GM18907 (cell line): ENCODE measurements around the gene AKAP12.

Source experiments
- ATAC-seq: cut with Tn5 transposase; IDR thresholded peaks from one replicate; pipeline ENCODE4 v1.9.1; 2021; ENCODE audit warnings: mild to moderate bottlenecking, moderate library complexity; ENCODE audit not compliant: unreplicated experiment

The AKAP12 gene

DNA sequence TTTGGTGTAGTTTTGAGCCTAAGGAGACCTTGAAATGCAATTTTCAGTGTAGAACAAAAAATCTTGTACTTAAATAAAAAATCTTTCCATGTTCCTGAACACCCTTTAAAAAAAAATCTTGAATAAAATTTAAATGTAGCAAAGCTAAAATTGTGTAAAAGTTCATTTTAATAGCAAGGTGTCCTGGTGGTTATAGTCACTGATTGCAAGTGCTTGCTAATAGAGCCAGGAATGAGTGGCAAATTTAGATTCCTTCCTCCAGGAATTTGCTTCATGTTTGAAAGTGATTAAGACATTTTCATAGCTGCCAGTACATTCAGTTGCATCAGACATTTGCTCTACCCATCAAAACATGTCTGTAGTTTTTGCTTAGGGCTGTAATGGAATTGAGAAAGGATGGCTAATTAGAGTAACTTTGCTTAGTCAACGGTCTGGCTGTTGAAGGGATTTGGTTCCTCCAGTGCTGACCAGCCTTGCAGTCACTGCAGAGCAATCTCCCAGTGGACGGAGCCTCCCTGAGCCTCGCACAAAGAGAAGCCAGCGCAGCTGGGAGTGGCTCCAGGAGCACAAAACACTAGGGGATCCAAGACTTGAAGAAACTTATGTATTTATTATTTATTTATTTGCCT is 36.5 kb downstream of the AKAP12 start:
- ATAC-seq = no peak

DNA sequence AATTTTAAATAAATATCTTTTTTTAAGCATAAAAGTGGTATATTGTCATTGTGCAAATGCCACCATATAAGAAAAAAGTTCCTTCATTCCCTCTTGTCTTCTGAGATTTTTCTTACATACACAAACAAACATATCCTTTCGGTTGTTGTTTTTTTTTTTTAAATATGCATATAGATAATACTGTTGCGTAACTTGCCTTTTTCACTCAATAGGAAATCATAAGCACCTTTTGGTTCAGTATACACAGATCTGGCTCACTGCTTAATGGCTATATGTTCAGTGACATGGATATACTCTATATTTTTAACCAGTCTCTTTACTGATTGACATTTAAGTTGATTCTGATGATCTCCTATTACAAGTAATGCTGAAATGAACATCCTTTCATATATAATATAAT is 40.1 kb downstream of the AKAP12 start:
- ATAC-seq = no peak

DNA sequence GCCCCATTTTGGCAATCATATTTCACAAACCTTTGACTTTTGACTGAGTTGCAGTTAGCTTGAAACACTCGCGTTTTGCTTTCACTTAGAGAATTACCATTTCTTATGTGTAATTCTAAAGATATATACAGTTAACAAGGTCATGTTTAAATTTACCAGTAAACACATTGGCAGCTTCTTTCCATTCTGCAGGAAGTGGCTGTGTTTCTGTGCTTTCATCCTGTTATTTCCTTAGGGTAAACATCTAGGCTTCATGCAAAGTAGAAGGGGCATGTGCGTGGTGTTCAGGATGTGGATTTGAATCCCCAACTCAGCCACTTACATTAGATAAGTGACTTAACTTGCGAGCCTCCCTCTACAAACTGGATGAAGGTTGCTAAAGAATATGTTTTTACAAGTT is 41.1 kb downstream of the AKAP12 start:
- ATAC-seq = no peak

DNA sequence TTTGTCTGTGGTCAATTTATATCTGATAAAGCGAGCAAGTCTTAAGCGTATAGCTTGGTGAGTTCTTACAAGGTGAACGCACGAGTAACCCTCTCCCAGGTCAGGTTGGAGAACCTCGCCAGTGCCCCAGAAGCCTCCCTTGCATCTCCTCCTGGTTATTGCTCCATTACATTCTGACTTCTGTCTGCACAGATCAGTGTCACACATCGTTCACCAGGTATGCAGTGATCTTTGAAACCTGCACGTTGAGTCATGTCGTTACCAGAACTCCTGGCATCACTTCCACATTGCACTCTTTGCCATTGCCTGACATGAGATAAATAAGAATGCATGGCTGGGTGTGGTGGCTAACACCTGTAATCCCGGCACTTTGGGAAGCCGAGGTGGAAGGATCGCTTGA is 44.2 kb downstream of the AKAP12 start:
- no peak for ATAC-seq

DNA sequence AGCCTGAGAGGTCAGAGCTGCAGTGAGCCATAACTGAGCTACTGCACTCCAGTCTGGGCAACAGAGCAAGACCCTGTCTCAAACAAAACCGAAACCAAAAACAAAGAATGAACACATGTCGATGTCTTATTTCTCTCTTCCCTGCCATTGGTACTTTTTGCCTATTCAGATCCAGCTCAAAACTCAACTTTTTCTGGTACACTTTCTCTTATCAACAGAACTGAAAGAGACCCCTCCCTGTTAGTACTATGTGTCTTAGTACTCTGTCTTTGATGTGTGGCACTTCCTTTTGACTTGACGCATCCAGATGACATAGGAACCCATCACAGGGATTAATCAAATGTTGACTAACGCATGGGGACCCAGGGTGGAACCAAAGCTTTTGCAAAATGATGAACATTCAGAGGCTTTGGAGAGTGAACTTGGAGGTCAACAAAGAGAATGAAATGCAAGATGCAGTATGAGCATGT is 44.8 kb downstream of the AKAP12 start:
- no peak for ATAC-seq

DNA sequence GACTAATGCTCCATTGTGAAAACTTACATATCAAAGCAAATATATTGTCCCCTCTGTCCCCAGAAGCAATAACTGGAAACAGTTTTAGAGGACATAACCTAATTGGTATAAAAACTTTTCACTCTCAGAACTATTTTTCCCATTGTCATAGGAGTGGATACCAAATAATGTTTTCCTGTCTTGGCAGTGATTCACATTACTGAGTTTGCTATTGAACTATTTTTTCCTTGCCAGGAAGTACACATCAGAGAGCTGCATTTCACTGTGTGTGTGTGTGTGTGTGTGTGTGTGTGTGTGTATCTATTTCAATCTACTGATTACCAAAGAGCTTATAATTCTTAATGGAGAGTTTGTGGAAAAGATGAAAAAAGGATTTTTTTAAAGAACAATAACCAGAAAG is 45.4 kb downstream of the AKAP12 start:
- no peak for ATAC-seq

DNA sequence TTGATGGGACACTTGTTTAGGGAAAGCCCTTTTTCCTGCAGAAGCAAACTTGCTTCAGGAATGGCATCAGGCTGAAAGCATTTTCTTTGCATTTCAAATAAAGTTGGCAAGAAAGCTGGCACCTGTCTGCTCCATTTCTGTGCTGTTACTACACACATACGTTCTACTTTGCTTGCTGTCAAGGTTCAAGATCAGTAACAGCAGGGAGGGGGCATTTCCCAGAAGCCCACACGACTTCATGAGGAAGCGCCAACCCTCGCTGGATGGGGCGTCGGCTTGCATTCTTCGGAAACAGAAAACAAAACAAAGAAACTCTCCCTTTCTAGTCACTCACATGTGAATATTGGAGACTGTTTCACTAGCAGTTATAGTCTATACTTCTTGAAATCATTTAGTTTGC is 46.4 kb downstream of the AKAP12 start:
- ATAC-seq = no peak

DNA sequence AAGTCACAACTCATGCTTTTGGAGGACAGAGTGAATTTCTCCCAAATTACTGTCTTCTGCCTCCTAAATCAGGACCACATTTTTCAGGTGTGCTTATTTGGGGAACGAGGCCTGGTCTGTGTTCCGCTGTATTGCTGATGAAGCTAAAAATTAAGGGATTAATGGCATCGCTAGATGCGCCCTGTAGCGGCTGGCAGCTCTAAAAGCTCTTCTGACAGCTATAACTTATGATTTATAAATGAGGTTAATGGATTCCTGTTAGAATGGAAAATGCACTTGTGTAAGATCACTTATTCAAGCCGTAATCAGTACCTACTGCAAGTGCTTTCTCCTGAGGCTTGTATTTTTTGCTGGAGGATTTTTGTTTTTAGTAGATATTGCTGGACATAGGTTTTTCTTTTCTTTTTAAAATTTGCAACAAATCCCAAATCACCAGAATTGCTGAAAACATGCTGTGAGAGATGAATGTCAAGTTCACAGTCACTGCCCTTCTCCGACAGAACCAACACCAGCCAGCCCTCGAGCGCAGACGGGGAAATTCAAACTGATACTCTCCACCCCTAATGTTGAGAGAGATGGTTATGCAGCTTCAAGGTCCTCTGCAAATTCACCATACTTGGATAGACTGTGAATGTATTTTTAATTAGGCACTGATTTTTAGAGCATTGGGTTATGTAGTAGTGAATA is 49.1 kb downstream of the AKAP12 start:
- no peak for ATAC-seq

DNA sequence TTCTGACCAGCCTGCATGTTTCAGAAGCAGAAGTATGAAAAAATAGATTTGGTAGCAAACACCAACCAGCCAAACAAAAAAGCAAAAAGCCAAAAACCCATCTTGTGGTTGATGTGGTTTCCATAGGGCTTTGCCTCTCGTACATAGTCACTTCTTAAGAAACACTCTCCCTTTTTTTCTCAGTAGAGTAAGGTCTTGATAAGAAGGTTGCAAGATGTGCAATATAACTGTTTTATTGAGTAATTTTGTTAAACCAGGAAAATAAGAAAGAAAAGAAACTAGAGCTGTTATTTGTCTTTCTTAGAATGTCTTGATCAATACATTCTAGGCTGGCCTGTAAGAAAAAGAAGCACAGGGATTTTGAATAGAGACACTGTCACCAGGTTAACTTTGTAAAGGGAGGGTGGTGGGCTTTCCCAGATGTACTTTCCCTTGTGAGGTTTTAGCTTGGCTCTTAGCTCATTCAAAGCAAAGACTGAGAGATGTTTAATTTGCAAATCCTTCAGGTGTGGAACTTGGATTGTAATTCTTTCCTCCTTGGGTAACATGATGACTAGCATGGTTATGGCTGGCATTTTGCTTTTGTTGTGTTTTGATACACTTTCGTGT is 49.7 kb downstream of the AKAP12 start:
- no peak for ATAC-seq

DNA sequence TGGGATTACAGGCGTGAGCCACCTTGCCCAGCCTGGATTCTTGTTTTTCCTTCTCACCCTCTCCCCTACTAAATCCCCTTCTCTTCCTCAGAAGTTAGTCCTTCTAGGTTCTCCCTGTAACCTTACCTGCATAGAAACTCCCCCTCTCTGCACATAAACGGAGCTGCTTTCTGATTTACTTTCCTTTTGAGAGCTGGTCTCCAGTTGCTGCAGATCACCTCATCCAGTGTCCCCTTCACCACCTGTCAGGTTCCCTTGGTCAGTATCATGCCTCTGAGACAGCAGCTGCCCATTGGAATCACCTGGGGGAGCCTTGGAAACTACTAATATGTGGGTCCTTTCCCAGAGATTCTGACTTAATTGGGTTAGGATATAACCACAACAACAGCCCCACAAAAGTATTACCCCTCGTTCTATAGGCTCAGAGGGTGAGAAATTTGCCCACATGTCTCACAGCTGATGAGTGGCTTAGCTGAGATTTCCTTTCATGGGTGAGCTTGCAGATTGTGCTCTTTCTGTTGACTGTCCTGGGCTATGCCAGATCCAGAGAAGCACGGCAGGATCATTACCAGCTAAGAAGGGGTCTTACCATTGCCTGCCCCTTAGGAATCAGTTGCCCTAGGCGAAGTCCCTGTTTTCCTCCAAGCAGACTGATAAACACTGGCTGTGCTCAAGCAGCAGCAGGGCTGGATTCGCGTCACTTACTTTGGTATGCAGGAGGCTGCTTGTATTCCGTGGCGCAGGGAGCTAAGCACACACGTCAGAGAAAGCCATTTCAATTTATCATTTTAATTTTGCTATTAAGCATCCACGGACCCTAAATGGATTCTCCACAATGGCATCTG is 51.3 kb downstream of the AKAP12 start:
- no peak for ATAC-seq

DNA sequence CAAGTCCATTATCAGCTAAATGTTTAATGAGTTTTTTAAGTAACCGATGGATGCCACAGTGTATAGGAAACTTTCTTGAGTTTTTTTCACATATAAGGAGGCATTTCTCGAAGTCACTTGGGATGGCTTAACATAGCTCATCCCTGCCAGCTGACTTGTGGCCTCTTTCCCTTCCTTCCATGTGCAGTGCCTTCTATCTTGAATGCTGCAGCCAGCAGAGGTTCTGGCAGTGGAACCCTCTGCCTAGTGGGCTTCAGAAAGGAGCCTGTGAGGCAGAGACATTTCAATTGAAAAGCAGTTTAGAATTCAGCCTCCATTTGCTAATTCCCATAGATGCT is 51.9 kb downstream of the AKAP12 start:
- no peak for ATAC-seq

DNA sequence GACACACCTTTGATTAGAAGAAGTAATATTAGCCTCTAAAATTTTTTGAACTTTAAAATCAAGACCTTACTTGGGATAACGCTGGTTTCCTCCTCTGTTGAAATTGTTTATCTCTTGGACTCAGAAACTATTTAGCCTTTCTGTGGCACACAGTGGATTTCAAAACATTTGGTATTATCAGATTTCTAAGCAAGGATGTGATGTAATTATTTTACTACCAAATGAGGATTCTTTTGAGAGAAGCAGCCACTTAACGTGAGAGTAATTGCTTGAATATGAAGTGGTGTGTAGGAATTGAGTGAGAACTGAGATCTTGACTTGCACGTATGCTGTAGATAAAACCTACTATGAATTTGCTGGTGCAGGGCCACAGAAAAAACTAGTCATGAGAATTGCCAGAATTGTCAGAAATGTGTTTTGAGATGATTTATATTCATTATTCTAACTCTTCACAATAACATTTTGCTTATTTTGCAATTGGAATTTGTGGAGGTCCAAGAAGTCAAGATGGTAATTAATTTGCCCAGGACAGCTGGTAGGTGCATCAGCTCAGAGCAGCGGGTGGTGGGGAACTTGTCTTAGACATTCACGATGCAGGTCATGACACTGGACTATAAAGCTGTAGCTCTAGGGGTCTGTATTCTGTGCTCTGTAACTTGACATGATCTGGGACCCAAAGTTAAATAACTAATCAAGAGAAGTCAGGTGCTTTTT is 53.4 kb downstream of the AKAP12 start:
- ATAC-seq = no peak

DNA sequence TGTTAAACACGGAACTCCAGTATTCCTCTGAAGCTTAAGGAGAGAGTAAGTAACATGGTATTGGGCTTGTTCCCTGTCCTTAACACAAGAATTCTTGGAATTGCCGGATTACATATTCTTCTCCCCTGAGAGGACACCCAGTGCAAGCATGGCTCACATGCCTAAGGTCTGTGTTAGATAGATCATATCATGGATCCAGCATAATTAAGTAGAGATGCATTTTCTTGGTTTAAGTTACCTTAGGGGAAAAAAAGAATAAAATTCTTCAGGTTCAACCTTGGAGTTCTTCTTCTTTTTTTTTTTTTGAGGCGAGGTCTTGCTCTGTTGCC is 53.9 kb downstream of the AKAP12 start:
- ATAC-seq = no peak

DNA sequence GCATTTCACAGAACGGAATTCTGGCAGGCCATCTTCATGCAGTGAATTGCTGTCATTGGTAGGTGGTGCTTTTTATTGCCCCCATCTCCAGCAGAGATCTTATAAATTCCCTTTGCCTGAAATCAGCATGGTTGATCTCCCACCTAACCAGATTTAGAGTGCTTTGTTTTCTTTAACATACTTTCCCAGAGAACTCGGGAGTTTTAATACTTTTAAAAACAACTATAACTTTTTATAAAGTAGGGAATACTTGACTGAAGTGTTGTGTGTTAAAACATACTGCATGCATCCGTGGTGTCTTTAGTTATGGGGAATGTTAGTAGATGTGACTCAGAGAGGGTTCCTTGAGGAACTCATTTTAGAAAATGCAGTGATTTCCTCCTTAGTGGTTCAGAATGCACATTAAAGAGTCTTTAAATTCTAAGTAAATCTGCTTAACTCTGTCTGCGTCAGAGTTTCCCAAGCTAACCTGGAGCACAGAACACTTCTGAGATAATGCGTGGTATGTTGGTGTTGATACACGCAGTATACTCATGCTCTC is 54.9 kb downstream of the AKAP12 start:
- ATAC-seq = no peak

DNA sequence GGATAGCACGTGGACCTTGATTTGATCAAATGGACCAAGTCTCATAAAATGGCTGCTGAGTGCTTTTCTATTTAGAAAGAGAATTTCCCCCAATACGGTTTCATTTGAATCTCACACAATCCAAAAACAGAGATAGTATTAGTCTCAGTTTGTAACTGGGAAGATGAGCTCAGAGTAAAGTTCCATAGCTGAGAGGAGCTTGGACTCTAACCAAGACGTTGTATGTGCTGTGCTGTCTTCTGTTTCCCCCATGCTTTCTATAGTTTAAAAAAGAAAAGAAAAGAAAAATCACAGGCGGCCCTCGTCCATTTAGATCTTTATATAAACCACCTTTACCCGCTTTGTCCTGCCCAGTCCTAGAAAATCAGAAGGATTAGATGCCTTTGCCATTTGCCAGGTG is 58.1 kb downstream of the AKAP12 start:
- ATAC-seq = no peak

DNA sequence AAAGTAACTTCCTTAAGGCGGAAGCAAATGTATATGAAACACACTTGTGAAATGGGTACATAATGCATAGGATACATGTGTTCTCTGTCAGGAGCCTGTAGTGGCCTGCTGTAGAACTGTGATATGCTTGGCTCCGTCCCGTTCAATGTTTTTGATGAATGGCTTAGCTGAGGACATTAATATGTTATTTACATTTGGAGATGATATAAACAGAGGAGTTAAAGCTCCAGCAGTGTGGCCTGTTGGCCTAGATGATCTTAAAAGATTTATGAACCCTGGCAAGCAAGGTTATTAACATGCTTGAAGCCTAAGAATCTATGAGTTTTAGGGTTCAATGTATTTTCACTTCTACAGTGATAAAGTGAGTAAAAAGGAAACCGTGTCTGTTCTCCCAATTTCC is 59.2 kb downstream of the AKAP12 start:
- ATAC-seq = no peak

DNA sequence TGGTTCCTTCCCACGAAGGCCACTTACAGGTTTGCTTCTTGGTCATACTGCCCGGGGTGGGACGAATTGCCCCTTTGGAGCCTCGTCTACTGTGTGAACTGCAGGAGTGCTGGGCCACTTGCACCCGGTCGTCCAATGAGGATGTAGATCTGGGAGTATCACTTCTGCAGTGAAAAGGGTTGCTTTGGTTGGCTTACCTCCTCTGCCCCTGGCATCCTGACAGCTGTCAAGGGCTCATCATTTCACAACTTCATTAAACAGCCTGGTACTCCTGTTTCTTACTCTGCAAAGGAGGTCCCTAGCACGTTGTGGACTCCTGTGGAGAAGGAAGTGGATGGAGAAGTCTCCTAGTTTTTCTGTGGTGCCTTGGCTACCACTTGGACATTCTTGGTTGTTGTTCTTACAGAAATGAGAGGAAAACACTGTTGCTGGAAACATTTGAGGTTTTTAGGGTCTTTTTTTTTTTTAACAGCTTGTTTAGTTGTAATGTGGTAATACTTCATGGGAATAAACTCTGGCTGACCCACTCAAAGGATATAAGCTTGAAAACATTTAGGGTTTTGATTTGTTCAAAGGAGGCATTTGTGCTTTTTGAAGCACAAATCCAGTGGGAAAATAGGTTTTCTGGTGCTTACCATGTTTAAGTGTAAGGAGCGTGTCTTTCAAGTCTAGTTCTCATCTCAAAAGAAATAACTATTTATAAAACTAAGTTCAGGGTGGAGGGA is 60.7 kb downstream of the AKAP12 start:
- ATAC-seq = no peak

DNA sequence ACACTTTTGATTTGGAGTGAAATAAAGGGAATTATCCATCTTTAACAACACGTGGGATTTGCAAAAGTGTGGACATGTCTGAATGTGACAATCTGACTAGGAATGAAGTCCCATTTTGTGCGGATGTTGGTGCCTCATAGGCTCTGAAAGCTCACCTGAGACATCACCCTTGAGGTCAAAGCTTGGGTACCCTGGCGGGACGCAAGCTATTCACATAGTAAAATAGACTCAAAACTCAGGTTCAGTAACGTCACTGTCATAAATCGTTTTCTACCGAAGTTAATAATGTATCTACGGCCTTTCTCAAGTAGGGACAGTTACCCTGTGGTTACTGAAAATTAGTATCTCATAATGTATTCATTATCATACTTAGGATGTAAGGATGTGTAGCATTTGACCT is 61.8 kb downstream of the AKAP12 start:
- ATAC-seq = no peak

DNA sequence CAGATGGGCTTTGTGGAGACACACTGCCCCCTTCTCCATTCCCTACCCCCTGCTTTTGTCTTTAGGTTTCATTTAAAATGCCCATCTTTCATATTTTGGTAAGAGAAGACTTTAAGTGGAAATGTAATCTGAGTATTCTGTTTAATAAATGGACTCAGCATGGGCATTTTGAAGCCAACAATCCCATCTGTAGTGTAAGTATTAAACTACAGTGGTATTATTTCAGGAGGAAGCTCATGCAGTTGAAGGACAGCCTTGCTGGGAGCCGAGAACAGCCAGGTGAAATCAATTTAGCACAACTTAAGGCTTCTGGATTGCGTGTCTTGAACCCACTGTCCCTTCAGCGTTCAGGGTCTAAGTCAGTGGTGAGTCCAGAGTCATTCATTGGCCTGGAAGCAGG is 63.5 kb downstream of the AKAP12 start:
- ATAC-seq = no peak

DNA sequence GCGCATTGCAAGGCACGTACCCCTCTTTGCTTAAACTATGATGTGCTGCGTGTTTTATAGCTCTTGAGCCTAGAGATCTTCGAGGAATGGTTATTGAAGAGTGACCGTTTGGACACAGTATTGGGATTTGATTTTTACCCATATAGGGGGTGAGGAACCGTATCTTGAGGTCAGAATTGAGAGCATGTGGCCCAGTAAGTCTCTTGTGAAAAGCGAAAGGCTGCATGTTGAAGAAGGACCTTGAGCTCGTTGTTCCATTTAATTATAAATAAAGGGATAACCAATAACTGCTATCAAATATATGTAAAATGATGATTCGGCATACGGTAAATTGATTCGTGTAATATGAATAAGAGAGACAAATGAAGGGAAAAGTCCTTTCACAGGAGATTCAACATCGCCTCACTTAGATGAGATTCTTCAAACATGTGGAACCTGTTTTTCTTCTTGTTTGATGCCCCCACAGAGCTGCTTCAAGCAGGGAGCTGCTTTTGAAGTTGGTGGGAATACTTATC is 66.6 kb downstream of the AKAP12 start:
- ATAC-seq = no peak
